GM19193 (cell line): ENCODE measurements around the gene SRSF10.

Experiments
- POLR2A ChIP-seq: IDR thresholded peaks from 4 replicates; pipeline ENCODE4 v1.6.1; 2011; ENCODE audit not compliant: insufficient read depth, insufficient read length; ENCODE audit errors: extremely low read depth

Gene SRSF10

GRCh38 chr1:23964790-23965740 is 15.1 kb downstream of the SRSF10 start:
- no peak for TF ChIP-seq POLR2A

- TF ChIP-seq POLR2A: peak; percentile 44
These were observed 15.9 kb downstream of the SRSF10 start for GRCh38 chr1:23964235-23964668.

- TF ChIP-seq POLR2A: peak; percentile 37
These were observed 16.4 kb downstream of the SRSF10 start for GRCh38 chr1:23963617-23964234.

- TF ChIP-seq POLR2A: no peak
These were observed 19.7 kb downstream of the SRSF10 start for GRCh38 chr1:23960291-23961020.

GRCh38 chr1:23959461-23960290 is 20.5 kb downstream of the SRSF10 start, which contains the start of gene PNRC2:
TSS of gene PNRC2 (plus strand) at chr1:23959828. CDS start at chr1:23961458, 1,630 bp downstream.
- peak; percentile 93 for TF ChIP-seq POLR2A

- peak; percentile 64 for TF ChIP-seq POLR2A
These were observed 21.2 kb downstream of the SRSF10 start for GRCh38 chr1:23958810-23959460.

- TF ChIP-seq POLR2A: no peak
These were observed 23.0 kb downstream of the SRSF10 start for GRCh38 chr1:23957096-23957495.

- no peak for TF ChIP-seq POLR2A
These were observed 27.1 kb downstream of the SRSF10 start for GRCh38 chr1:23953020-23953419.

GRCh38 chr1:23947366-23947765 is 32.8 kb downstream of the SRSF10 start:
- no peak for TF ChIP-seq POLR2A

- no peak for TF ChIP-seq POLR2A
These were observed 43.5 kb downstream of the SRSF10 start for GRCh38 chr1:23936481-23937176.

- TF ChIP-seq POLR2A: no peak
These were observed 48.6 kb downstream of the SRSF10 start for GRCh38 chr1:23931491-23931880.

- TF ChIP-seq POLR2A: no peak
These were observed 49.2 kb downstream of the SRSF10 start for GRCh38 chr1:23930861-23931490.

GRCh38 chr1:23930270-23930669 is 49.9 kb downstream of the SRSF10 start:
- no peak for TF ChIP-seq POLR2A
